ENCODE results near the gene MLXIP.

DNA sequence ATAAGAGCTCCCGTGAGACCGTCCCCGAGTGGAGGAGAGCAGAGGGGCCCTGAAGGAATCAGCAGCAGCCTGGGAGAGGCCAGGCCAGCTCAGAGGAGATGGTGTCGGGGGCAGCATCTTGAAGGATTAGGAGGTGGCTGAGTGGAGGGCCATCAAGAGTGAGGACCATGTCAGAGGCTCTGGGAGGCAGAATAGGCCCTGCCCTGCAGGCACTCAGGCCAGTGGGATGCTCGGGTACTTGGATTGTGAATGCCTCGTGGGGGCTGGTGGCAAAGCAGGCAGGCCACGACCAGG is 47.7 kb downstream of the MLXIP start:
- TF ChIP-seq, protein P1, sequence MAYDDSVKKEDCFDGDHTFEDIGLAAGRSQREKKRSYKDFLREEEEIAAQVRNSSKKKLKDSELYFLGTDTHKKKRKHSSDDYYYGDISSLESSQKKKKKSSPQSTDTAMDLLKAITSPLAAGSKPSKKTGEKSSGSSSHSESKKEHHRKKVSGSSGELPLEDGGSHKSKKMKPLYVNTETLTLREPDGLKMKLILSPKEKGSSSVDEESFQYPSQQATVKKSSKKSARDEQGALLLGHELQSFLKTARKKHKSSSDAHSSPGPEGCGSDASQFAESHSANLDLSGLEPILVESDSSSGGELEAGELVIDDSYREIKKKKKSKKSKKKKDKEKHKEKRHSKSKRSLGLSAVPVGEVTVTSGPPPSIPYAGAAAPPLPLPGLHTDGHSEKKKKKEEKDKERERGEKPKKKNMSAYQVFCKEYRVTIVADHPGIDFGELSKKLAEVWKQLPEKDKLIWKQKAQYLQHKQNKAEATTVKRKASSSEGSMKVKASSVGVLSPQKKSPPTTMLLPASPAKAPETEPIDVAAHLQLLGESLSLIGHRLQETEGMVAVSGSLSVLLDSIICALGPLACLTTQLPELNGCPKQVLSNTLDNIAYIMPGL (CRISPR knock-in tag; IDR thresholded peaks at IDR 0.05) = no peak
- TF ChIP-seq, protein P2, sequence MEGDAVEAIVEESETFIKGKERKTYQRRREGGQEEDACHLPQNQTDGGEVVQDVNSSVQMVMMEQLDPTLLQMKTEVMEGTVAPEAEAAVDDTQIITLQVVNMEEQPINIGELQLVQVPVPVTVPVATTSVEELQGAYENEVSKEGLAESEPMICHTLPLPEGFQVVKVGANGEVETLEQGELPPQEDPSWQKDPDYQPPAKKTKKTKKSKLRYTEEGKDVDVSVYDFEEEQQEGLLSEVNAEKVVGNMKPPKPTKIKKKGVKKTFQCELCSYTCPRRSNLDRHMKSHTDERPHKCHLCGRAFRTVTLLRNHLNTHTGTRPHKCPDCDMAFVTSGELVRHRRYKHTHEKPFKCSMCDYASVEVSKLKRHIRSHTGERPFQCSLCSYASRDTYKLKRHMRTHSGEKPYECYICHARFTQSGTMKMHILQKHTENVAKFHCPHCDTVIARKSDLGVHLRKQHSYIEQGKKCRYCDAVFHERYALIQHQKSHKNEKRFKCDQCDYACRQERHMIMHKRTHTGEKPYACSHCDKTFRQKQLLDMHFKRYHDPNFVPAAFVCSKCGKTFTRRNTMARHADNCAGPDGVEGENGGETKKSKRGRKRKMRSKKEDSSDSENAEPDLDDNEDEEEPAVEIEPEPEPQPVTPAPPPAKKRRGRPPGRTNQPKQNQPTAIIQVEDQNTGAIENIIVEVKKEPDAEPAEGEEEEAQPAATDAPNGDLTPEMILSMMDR (IDR thresholded peaks at IDR 0.05 in 2 of 3, conservative IDR thresholded peaks at IDR 0.05 in 1 of 3; ENCODE audit: insufficient read depth in 2 of 3, low read depth in 1 of 3, low read length in 3 of 3) = no peak
- TF ChIP-seq CAMTA2 (CRISPR knock-in tag; conservative IDR thresholded peaks at IDR 0.05) (no peak), NFE2 (IDR thresholded peaks at IDR 0.05; ENCODE audit: low read depth) (no peak), MAFK (IDR thresholded peaks at IDR 0.05; ENCODE audit: low read length) (no peak), FOS (IDR thresholded peaks at IDR 0.05; ENCODE audit: extremely low read depth, insufficient read length) (no peak), ZNF23 (CRISPR knock-in tag; IDR thresholded peaks at IDR 0.05) (no peak), ARHGAP35 (IDR thresholded peaks at IDR 0.05; ENCODE audit: partially characterized antibody) (no peak), POLR2A (conservative IDR thresholded peaks at IDR 0.05) (no peak), ZNF644 (tag; IDR thresholded peaks at IDR 0.05; ENCODE audit: low read depth) (no peak), CREB1 (IDR thresholded peaks at IDR 0.05) (no peak), CREB1 (CRISPR knock-in tag; IDR thresholded peaks at IDR 0.05) (no peak)
- TF ChIP-seq, protein P3, sequence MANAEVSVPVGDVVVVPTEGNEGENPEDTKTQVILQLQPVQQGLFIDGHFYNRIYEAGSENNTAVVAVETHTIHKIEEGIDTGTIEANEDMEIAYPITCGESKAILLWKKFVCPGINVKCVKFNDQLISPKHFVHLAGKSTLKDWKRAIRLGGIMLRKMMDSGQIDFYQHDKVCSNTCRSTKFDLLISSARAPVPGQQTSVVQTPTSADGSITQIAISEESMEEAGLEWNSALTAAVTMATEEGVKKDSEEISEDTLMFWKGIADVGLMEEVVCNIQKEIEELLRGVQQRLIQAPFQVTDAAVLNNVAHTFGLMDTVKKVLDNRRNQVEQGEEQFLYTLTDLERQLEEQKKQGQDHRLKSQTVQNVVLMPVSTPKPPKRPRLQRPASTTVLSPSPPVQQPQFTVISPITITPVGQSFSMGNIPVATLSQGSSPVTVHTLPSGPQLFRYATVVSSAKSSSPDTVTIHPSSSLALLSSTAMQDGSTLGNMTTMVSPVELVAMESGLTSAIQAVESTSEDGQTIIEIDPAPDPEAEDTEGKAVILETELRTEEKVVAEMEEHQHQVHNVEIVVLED (CRISPR knock-in tag; IDR thresholded peaks at IDR 0.05) = no peak

All from K562 (cell line).